CD4-positive, alpha-beta T cell treated with Interleukin-15 for 1 hour (primary cell): ENCODE results near the gene CAMK4.

Experiments
- DNase-seq: peaks from one replicate; pipeline ENCODE4 v3.0.0-alpha.2; 2020

CAMK4 gene

DNA sequence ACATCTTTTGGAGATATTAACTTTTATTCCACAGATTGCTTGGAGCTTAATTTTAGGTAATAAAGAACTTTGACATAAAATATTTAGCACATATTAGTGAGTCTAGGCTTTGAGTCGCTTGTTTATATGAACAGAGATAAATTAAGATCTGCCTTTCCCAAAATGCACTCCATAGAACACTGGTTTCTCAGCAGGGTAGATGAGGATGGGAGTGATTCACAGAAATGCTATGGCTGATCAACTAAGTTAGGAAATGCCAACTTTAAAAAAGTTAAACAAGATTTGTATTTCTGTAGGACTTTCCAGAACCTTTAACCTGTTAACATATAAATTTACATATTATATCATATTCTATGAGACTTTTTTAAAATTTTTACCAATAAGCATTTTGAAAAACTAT is 222.9 kb downstream of the CAMK4 start:
- DNase-seq = no peak

DNA sequence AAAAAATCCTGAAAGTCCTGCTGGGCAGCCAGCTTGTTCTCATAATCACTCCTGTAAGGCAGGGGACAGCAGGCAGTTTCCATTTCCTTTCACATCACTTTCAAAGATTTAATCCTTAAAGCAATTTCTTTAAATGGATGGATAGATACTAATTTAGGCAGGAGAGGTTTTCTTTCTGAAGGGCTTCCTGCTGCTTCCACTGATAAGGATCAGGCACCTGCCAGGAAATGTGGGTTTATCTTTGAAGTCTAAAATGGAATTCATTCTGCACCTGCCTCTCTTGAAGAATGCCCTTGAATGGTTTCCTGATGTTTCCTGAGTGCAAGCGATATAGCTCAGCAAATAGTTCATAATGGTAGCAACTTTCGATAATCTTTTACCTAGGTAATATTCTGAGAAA is 223.6 kb downstream of the CAMK4 start:
- no peak for DNase-seq

DNA sequence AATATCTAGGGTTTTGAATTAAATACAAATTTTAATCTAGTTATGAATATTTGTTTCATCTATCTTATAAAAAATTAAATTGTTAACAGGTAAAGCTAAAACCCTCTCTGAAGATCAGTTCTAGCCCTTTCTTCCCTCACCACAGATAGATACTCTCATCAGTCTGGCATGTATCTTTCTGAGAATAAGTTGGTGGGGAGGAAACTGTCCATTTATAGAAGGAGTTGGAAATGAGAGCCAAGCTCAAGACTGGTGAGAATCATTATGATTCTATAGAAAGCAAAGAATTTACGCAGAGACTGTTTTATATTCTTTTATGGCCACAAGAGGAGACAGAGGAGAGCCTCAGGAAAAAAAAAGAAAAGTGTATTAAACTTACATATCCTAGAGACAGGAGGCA is 229.1 kb downstream of the CAMK4 start:
- DNase-seq = no peak

DNA sequence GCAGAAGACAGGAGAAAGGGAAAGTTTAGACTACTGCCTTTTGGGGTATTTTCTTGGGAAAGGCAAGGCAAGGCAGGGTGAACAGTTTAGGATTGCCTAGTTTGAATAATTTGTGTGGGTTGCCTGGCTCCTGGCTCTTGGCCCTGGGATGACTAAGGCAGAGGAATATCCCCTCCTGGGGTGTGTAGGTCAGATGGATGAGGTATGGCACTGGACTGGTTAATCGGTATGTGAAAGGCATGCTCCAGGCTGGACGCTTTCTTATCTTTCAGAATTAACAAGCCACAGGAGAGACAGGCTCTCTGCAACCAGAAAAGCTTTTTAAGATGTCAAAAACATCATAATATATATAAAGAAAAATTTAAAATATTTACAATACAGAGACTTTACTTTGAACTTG is 229.6 kb downstream of the CAMK4 start:
- no peak for DNase-seq

DNA sequence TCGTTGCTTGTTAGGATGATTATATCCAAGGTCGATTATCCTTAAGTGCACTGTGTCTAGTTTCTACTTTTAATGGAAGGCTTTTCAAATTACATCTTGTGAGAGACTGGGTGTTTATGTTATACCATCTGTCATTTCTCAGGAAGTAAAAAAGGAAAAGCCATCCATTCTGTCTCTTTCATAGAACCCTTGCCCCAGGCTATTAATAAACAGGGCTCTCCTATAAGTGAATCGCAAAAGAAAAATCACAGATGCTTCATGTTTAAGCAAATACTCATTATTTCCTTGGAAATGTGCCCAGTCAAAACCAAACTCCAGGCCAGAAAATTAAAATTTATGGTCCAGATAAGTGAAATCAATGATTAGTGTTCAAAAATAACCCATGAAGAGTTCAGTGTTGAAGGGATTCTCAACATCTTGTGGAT is 230.0 kb downstream of the CAMK4 start:
- DNase-seq = no peak

DNA sequence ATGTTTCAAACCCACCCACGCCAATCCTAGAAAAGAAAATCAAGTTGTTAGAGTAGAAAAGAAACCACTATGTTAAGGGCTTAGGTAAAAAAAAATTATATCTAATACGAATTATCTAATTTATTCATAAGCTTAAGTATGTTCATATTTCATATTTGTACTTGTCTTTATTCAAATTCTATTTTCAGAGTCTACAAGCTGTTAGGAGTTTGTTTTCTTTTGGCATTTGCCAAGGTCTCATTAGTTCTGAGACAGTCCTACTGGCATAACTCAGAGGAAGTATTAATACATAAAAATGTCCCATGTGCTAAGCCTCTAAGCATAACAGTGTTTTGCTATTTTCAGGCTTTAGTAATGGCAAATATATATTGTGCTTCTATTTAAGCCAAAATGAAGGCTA is 230.6 kb downstream of the CAMK4 start:
- DNase-seq = no peak

DNA sequence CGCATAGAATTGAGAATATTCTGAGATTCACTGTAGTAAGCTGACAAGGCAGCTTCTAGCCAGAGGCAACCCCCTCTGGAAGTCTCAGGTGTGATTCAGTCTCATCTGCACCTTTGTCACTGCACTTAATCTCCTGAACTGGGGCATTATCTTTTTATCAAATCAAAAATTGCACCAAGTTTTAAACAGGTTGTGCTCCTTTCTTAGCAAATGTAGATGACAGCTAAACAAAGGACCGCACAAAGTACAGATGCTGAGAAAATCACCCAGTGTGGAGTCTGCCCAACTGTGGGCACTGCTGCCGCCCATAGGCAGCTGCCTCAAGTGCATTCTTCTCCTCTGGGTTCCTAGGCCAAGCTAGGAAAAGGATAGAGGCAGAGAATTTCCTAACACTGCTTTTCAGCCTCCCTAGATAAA is 237.1 kb downstream of the CAMK4 start:
- no peak for DNase-seq

DNA sequence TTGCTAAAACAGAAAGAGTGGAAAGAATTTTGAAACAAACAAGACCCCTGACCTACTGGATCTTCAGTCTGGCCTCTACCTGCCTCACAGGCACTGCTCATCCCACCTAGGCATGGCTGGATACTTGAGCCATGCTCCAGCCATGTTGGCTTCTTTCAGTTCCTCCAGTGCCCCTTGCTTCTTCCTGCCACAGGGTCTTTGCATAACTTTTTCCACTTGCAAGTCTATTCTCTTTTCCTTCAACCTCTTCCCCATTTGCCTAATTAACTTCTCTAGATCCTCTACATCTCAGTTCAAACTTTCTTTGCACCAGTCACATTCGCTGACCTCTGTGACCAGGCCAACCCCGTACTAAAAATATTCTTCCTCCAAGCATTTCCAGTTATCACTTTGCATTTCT is 237.8 kb downstream of the CAMK4 start:
- DNase-seq = no peak

DNA sequence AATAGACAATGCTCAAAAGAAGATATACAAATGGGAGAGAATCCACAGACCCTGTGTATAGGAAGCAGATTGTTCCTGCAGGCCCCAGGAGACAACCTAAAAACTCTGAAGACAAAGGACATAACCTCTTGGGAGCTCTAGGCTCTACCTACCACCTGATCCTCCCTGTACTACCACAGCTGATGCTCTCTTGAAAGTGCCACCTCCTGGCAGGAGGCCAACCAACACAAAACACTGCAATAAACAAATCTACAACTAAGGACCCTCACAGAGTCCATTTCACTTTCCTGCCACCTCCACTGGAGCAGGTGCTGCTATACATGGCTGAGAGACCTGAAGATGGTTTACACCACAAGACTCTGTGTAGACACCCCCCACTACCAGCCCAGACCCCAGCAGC is 239.1 kb downstream of the CAMK4 start:
- DNase-seq = no peak

DNA sequence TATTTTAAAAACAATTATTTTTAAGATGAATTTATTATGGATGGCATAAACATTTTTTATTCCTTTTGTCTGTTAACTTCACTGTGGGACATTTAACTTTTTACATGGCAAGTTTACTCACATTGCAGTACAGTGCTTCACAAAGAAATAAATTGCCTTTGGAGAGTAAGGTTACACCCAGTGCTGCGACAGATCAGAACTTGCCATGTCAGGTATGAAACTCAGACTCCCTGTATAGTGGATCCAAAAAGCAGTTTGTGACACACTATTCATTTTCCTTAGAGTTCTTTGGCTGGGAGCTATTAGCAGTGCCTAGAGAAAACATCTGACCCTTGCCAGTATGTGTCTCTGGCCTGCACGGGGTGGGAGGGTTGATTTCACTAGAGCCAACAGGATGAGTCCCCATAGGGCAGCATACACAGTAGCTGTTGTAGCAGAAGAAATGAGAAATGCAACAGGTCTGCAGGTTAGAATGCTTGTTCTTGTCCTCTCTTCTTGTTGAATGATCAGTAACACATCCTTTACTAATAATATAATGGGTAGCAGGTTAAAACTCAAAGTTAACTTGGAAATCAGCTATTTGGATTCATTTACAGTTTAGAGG is 245.2 kb downstream of the CAMK4 start:
- DNase-seq = no peak

DNA sequence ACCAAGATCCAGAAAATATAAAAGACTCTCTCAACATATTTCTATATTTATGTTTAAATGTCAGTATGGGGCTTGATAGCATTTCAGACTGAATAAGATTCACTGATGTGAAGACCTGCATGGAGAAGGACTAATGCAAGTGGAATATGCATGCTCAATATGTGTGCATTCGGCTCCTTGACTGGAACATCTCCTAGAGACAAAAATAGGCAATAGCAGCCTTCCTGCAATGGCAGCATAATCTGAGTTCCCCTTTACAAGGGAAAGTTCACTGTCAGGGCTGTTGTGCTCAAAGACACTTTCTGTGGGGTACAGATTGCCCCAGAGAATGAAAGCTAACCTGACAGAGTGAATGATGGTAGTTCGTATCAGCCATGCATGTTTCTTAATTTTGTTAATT is 245.7 kb downstream of the CAMK4 start:
- no peak for DNase-seq

DNA sequence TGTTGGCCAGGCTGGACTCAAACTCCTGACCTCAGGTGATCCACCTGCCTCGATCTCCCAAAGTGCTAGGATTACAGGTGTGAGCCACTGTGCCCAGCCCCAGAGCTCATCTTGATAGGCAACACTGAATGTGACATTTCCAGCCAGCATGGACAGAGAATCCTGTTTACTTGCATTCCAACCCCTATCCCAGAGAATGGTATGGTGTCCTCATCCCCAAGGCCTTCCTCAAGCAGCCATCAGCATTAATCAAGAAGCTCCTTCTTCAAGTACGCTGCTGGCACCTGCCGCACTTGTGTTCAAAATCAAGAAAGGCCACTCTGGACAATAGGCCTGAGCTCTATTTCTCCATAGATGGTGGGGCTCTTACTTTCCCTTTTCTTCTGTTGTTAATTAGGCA is 247.9 kb downstream of the CAMK4 start:
- DNase-seq = no peak

DNA sequence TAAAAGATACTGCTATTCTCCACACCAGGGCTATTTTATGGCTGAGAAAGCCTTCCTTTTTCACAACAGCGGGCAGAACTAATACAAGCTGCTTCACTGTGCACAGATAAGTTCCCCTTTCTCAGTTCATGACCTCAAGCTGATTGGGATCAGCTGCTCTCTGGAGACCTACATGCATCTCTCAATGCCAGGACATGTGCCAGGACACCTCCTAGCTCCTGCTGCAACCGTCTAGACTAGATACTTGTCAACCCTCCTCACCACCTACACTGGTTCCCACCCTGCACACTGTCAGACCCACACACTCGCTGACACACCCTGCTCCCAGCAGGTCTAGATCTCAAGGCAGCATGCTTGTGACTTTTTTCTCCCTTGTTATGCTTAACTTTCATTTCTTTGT is 248.4 kb downstream of the CAMK4 start:
- DNase-seq = no peak

DNA sequence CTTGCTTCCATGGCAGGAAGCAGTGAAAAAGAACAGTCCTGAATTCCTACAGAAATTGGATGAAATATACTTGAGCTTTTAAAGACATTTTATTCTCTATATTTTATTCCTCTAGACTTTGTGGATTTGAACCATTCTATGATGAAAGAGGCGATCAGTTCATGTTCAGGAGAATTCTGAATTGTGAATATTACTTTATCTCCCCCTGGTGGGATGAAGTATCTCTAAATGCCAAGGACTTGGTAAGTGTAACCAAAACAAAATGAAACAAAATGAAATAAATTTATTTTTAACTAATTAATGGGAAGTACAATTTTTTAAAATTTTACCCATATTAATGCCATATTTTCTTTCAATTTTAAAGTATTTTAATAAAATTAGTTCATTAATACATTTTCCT is 254.1 kb downstream of the CAMK4 start:
- no peak for DNase-seq

DNA sequence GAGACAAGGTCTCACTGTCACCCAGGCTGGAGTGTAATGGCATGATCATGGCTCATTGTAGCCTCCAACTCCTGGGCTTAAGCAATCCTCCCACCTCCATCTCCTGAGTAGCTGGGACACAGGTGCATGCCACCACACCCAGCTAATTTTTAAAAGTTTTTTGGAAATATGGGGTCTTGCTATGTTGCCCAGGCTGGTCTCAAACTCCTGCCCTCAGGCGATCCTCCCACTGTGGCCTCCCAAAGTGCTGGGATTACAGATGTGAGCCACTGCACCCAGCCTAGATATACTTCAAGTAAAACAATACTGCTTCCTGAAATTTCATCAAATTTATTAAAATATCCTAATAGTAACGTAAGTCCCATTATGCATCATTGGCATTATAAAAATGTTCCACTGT is 254.7 kb downstream of the CAMK4 start:
- DNase-seq = no peak

DNA sequence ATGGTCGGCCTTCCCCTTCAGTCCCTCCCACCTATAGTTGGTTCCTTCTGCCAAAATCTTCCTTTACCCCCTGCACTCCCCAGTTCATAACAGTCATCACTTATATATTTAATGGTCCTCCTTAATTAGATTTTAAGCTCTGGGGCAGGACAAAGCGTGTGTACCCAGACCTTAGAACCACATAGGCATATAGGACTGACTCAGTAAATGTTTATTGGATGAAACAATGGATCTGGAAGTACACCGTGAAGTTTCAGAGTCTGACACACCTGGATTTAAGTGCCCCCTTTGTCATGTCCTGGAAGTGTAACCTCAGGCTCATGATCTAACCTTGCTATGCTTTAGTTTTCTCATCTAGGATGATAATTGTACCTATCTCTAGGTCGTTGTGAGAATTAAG is 256.2 kb downstream of the CAMK4 start:
- no peak for DNase-seq

DNA sequence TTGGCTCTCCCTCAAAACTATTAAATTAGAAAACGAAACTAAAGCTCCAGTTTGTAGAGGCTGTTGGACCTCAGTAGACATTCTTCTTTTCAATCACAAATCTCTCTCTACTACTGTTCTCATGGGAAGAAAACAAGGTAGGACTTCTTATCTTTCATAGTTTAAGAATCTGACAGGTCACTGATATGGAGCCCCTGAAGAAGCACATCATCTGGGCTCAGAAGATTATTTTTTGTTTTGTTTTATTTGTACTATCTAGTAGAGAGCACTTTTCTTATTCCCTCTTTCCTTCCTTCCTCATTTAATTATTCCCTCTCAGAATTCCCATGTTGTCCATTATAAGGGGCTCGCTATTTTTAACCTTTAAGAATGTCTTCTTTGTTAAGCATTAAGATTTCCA is 261.9 kb downstream of the CAMK4 start:
- DNase-seq = no peak

DNA sequence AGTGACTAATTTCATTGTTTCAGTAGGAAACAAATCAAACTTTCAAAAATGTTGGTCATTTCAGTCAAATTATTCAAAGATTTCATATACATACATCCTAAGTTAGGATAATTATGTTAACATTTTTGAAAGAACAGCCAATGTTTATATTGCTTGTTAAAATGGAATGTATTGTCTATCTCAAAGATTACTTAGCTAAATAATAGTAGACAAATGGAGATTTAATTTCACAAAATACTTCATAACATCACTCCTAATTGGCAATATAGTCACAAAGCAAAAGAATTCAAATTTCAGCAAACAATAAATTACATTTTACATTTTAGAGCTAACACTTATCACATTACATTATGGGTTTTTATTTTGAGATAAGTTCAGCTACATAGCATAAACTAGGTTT is 262.7 kb downstream of the CAMK4 start:
- DNase-seq = no peak

DNA sequence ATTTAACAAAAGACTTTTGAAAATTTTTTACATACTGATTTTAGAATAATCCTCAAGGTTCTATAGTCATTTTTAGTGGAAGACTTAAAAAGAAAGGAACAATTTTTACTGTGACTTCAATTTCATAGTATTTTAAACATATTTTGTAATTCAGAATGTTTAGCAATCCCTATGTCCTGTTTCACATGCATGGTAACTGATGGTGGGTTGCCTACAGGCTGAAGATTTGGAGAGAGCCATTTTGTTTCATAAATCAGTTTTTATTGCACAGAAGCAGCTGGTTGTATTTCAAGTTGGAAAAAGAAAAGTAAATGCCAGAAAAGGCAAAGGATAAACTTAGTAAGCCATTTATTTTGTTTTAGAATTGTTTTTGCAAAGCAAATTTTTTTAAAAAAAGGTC is 264.2 kb downstream of the CAMK4 start:
- no peak for DNase-seq

DNA sequence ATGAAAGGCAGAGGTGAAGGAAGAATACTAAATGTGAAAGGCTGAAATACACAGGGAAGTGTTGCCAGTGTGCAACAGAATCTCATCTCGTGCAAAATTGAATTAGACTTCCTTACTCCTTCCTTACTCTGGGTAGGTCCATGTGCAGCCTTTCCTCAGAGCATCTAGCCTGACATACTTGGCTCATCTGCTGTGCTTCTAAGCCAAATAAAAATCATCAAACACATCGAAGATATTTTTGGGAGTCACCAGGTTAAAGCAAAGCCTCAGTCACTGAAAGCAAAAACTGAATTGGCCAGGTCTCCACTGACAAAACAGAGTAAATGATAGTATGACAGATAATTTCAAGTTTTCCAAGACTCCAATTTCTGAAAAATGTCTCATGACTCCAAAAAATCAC is 268.8 kb downstream of the CAMK4 start:
- DNase-seq = no peak

DNA sequence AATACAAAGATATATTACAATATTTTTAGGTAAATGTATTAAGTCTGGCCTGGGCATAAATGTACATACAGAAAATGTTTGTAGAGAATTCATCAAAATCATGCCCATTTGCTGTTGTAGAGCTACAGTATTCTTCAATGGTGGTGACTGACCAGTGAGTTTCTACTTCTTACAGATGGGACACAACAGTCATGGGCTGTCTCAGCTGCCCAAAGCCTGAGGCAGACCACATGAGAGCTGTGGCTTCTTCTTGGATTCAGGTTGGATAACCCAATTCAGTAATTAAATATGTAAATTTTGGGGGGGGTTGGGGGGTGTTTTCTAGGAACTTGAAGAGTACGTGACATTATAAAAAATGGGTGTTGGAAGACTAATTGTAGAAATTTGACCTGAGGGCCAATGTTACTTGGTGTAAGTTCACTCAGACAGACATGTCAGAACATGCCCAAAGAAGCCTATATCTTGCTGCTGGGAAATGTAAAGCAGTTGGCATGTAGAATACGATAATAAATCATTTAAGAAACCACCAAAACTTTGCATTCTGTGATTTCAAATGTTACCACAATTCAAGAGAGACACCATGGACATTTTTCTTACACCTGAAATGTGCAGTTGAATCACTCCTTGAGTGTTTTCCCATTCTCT is 270.3 kb downstream of the CAMK4 start:
- DNase-seq = no peak

DNA sequence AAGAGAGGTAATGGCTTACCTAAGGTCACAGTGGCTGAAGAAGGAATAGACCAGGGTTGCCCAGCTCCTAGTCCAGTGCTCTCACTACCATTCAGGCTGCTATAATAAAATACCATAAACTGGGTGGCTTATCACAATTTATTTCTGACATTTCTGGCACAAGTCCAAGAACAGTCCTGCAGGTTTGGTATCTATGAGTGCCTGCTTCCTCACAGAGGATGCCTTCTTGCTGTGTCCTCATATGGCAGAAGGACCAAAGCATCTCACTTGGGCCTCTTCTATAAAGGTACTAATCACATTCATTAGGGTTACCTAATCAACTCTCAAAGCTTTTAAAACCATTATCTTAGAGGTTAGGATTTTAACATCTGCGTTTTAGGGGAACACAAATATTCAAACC is 271.0 kb downstream of the CAMK4 start:
- no peak for DNase-seq

DNA sequence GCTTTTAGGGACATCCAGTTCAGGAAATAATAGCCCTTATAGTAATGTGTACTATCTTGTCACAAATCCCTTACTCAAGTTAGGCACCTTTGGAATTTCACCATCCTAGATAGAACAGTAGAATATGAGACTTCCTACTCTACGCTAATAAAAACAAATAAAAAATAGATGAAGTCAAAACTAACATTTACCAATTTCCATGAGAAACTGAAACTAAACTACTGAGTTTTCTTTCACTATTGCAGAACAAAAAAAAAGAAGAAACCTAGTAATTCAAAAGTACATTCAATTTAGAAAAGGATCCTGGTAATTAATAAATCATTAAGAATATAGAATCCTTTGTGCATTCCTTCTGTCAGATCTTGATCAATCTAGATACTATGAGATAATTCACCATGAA is 274.2 kb downstream of the CAMK4 start:
- DNase-seq = no peak

DNA sequence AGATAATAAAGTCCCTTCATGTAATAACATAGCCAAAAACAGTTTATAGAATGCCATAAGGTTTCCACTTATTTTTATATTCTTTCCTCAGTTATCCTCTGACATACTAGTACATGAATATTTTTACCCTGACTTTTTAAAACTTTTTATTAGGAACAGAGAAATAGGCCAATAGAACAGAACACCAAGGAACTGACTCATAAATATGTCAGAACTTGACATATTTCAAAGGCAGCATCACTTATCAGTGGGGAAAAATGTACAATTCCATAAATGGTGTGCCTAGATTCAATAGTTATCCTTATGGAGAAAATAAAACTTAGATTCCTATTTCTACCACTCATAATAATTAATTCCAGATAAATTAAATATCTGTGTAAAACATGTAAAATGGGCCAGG is 278.8 kb downstream of the CAMK4 start:
- DNase-seq = no peak

DNA sequence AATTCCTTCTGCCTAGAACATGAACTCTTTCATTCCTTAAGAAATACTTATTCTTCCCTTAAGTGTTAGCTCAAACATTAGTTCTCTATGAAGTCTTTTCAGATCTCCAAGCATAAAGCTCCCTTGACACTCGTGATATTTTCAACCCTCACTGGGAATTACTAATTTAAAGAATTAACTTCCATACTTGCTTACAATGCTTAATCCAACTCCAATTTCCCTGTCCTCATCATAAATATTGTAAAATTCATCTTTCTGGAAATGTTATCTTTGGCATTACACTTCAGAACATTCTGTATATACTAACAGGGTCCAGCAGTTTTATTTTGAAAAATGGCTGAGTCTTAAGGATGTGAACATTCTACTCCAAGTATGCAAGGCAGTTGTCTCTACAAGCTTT is 280.9 kb downstream of the CAMK4 start:
- no peak for DNase-seq
